ENCODE results near the gene TLR8. TPM values are rescaled to one million over a fixed set of nuclear protein-coding genes. Genes with fewer than 3 reads are reported as not detected.

The TLR8 gene
- total RNA-seq, 3 donors from 2014 or later, result 0.29 to 2.3 (median 1.5) TPM

DNA sequence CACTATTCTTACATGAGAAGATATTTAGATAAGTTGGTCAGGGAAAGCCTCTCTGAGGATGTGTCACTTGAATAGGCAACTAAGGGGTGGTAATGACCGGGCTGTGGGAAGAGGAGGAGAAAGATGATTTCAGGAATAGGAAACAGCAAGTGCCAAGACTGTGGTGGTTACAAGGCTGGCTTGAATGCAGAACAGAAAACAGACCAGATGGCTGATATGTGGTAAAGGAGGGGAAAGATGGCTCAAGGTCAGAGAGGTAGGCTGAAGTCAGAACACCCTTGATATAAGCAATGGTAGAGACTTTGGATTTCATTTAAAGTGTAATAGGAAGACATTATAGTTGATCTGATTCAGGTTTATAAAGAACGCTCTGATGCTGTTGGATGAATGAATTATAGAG, 24.5 kb upstream of the TLR8 start:
- no peak for ATAC-seq
- Histone ChIP-seq H3K36me3 (ENCODE audit: low read depth) (no peaks in the 10 kb centered on the region), H3K4me3 (no peak overlapping the region), H3K9me3 (no peaks in the 10 kb centered on the region), H3K4me1 (ENCODE audit: low read depth) (no peaks in the 10 kb centered on the region)
- TF ChIP-seq, protein P1, sequence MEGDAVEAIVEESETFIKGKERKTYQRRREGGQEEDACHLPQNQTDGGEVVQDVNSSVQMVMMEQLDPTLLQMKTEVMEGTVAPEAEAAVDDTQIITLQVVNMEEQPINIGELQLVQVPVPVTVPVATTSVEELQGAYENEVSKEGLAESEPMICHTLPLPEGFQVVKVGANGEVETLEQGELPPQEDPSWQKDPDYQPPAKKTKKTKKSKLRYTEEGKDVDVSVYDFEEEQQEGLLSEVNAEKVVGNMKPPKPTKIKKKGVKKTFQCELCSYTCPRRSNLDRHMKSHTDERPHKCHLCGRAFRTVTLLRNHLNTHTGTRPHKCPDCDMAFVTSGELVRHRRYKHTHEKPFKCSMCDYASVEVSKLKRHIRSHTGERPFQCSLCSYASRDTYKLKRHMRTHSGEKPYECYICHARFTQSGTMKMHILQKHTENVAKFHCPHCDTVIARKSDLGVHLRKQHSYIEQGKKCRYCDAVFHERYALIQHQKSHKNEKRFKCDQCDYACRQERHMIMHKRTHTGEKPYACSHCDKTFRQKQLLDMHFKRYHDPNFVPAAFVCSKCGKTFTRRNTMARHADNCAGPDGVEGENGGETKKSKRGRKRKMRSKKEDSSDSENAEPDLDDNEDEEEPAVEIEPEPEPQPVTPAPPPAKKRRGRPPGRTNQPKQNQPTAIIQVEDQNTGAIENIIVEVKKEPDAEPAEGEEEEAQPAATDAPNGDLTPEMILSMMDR (IDR thresholded peaks at IDR 0.05), result no peak
- intact Hi-C loops (cut with DNase I, micrococcal nuclease), result no loop called here
- DNase-seq, result no peak

DNA sequence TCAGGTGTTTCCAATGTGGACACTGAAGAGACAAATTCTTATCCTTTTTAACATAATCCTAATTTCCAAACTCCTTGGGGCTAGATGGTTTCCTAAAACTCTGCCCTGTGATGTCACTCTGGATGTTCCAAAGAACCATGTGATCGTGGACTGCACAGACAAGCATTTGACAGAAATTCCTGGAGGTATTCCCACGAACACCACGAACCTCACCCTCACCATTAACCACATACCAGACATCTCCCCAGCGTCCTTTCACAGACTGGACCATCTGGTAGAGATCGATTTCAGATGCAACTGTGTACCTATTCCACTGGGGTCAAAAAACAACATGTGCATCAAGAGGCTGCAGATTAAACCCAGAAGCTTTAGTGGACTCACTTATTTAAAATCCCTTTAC, 20.9 kb upstream of the TLR8 start:
- no peaks in the 10 kb centered on the region for H3K9me3 ChIP-seq
- no peak overlapping the region for H3K4me3 ChIP-seq
- DNase-seq, result no peak
- no peaks in the 10 kb centered on the region for H3K4me1 ChIP-seq (ENCODE audit: low read depth)
- intact Hi-C loops (cut with DNase I, micrococcal nuclease), result no loop called here
- ATAC-seq, result no peak
- TF ChIP-seq, protein P1 (IDR thresholded peaks at IDR 0.05), result no peak
- no peaks in the 10 kb centered on the region for H3K36me3 ChIP-seq (ENCODE audit: low read depth)

DNA sequence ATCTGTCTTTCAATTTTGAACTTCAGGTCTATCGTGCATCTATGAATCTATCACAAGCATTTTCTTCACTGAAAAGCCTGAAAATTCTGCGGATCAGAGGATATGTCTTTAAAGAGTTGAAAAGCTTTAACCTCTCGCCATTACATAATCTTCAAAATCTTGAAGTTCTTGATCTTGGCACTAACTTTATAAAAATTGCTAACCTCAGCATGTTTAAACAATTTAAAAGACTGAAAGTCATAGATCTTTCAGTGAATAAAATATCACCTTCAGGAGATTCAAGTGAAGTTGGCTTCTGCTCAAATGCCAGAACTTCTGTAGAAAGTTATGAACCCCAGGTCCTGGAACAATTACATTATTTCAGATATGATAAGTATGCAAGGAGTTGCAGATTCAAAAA, 19.9 kb upstream of the TLR8 start:
- DNase-seq (no peak), ATAC-seq (no peak)
- Histone ChIP-seq H3K36me3 (ENCODE audit: low read depth) (no peaks in the 10 kb centered on the region), H3K9me3 (no peaks in the 10 kb centered on the region), H3K4me3 (no peak overlapping the region), H3K4me1 (ENCODE audit: low read depth) (no peaks in the 10 kb centered on the region)
- intact Hi-C loops (cut with DNase I, micrococcal nuclease), result no loop called here
- TF ChIP-seq, protein P1 (IDR thresholded peaks at IDR 0.05), result no peak

DNA sequence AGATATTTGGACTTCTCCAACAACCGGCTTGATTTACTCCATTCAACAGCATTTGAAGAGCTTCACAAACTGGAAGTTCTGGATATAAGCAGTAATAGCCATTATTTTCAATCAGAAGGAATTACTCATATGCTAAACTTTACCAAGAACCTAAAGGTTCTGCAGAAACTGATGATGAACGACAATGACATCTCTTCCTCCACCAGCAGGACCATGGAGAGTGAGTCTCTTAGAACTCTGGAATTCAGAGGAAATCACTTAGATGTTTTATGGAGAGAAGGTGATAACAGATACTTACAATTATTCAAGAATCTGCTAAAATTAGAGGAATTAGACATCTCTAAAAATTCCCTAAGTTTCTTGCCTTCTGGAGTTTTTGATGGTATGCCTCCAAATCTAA, 19.3 kb upstream of the TLR8 start:
- no peaks in the 10 kb centered on the region for H3K36me3 ChIP-seq (ENCODE audit: low read depth)
- H3K4me1 ChIP-seq (ENCODE audit: low read depth), result no peaks in the 10 kb centered on the region
- DNase-seq (no peak), ATAC-seq (no peak)
- no peak overlapping the region for H3K4me3 ChIP-seq
- intact Hi-C loops (cut with DNase I, micrococcal nuclease), result no loop called here
- TF ChIP-seq, protein P1 (IDR thresholded peaks at IDR 0.05), result no peak
- H3K9me3 ChIP-seq, result no peaks in the 10 kb centered on the region

DNA sequence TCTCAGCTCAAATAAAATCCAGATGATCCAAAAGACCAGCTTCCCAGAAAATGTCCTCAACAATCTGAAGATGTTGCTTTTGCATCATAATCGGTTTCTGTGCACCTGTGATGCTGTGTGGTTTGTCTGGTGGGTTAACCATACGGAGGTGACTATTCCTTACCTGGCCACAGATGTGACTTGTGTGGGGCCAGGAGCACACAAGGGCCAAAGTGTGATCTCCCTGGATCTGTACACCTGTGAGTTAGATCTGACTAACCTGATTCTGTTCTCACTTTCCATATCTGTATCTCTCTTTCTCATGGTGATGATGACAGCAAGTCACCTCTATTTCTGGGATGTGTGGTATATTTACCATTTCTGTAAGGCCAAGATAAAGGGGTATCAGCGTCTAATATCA, 18.7 kb upstream of the TLR8 start:
- ATAC-seq (no peak), DNase-seq (no peak)
- no peak overlapping the region for H3K4me3 ChIP-seq
- no peaks in the 10 kb centered on the region for H3K4me1 ChIP-seq (ENCODE audit: low read depth)
- H3K9me3 ChIP-seq, result no peaks in the 10 kb centered on the region
- intact Hi-C loops (cut with DNase I, micrococcal nuclease), result no loop called here
- no peaks in the 10 kb centered on the region for H3K36me3 ChIP-seq (ENCODE audit: low read depth)
- TF ChIP-seq, protein P1 (IDR thresholded peaks at IDR 0.05), result no peak

DNA sequence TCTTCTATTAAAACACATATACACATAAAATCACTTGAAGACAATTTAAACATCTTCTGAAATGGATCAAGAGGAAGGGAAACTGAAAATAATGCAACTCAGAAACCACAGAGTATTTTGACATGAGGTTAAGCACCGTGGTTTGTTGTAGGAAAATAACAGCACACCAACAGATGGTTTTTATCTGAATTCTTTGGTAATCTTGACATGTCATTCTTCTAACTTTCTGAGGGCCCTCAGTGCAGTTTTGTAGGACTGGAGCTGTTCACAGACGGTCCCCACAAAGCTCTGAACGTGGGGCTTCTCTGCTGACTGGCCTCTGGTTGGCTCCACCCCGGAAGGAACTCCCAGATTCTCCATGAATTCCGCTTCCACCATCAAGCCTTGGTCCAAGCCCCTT, 16.0 kb upstream of the TLR8 start:
- no peak for DNase-seq
- no peak overlapping the region for H3K4me3 ChIP-seq
- no peak for ATAC-seq
- H3K4me1 ChIP-seq (ENCODE audit: low read depth), result no peaks in the 10 kb centered on the region
- no peaks in the 10 kb centered on the region for H3K36me3 ChIP-seq (ENCODE audit: low read depth)
- intact Hi-C loops (cut with DNase I, micrococcal nuclease), result loop anchor here in 1 of 2 donors (10.0 kb wide), 1 partner anchor 76 kb away; no protein-coding TSS in a partner anchor
- TF ChIP-seq, protein P1 (IDR thresholded peaks at IDR 0.05), result no peak
- H3K9me3 ChIP-seq, result no peaks in the 10 kb centered on the region
